Fibroblast of lung (primary cell): ENCODE results near the gene NTSR2.
A peak's percentile ranks its signal among the peaks of the same experiment; 100 is the strongest.

Source experiments
- EZH2 ChIP-seq: IDR thresholded peaks from 2 replicates; pipeline ENCODE4 v1.5.1; 2012; ENCODE audit warnings: low read length, control low read depth, mild to moderate bottlenecking; ENCODE audit errors: missing control alignments
- TF ChIP-seq, protein P1 (sequence below), 2 donors: IDR thresholded peaks in 1 of 2; conservative IDR thresholded peaks in 1 of 2; 1 replicate in 1 of 2; 2 replicates in 1 of 2; pipeline ENCODE4 v1.5.1; 2011 to 2012; ENCODE audit warnings: low read length in 2 of 2, control low read depth in 1 of 2, inconsistent platforms in 1 of 2, low read depth in 1 of 2, mild to moderate bottlenecking in 1 of 2

DNA sequence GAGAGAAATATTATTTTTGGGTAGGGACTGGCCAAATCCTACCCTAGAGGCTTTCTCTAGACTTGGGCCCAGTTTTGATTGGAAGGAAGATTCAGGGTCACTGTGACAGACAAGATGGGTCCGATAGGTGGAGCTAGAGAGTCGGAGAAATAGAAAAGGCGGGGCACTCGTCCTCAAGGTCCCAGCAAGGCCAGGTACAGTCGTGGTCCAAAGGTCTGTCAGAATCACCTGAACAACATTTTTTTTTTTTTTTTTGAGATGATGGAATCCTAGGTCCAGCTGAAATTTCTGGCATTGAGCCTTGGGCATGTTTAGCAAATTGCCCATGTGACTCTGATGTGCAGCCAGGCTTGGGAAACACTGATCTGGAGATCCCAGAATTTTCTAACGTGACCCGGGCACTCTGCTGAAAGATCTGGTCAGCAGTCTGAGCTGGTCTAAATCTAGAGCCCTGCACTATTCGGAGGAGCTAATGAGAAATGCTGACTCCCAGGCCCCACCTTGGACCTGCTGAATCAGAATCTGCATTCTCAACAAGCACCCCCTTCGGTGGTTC lies 23.0 kb upstream of the NTSR2 start:
- TF ChIP-seq, protein P1, sequence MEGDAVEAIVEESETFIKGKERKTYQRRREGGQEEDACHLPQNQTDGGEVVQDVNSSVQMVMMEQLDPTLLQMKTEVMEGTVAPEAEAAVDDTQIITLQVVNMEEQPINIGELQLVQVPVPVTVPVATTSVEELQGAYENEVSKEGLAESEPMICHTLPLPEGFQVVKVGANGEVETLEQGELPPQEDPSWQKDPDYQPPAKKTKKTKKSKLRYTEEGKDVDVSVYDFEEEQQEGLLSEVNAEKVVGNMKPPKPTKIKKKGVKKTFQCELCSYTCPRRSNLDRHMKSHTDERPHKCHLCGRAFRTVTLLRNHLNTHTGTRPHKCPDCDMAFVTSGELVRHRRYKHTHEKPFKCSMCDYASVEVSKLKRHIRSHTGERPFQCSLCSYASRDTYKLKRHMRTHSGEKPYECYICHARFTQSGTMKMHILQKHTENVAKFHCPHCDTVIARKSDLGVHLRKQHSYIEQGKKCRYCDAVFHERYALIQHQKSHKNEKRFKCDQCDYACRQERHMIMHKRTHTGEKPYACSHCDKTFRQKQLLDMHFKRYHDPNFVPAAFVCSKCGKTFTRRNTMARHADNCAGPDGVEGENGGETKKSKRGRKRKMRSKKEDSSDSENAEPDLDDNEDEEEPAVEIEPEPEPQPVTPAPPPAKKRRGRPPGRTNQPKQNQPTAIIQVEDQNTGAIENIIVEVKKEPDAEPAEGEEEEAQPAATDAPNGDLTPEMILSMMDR (conservative IDR thresholded peaks at IDR 0.05 in 1 of 2, IDR thresholded peaks at IDR 0.05 in 1 of 2; ENCODE audit: low read depth in 1 of 2, low read length in 2 of 2), result peak; percentile 87 to 88
- TF ChIP-seq EZH2, result no peak
